Measurements from ENCODE around the gene KLHL40. TPM values are rescaled to one million over a fixed set of nuclear protein-coding genes. Genes with fewer than 3 reads are reported as not detected.

Gene KLHL40
- total RNA-seq, 1 experiment from 2014 or later: not detected

- H3K36me3 ChIP-seq (ENCODE audit: control insufficient read depth, insufficient read depth, low read length): no peaks in the 10 kb centered on the region
- no peaks in the 10 kb centered on the region for H3K4me1 ChIP-seq (ENCODE audit: control insufficient read depth, insufficient read depth, low read length)
- H3K27ac ChIP-seq (ENCODE audit: low read length): no peak overlapping the region
- no peak for DNase-seq (ENCODE audit: low read depth, low spot score)
- no TSS peak for BruUV-seq (replicated peaks)
- POLR2A ChIA-PET: no interaction called here
- no peaks in the 10 kb centered on the region for H3K9me3 ChIP-seq (ENCODE audit: control insufficient read depth, insufficient read depth, low read depth, low read length)
- no peaks in the 10 kb centered on the region for H3K27me3 ChIP-seq (ENCODE audit: control insufficient read depth, insufficient read depth, low read length)
- TF ChIP-seq REST (IDR thresholded peaks at IDR 0.05; ENCODE audit: insufficient read depth in 1 of 2, low read depth in 2 of 2, low read length in 1 of 2): no peak
- no peak for TF ChIP-seq SIN3A (IDR thresholded peaks at IDR 0.05; ENCODE audit: borderline replicate concordance, insufficient read depth, low read depth, low read length)
- no peak for TF ChIP-seq CTCF (IDR thresholded peaks at IDR 0.05)
- TF ChIP-seq TCF7L2 (IDR thresholded peaks at IDR 0.05; ENCODE audit: low read depth, low read length): no peak
- TF ChIP-seq POLR2AphosphoS5 (IDR thresholded peaks at IDR 0.05; ENCODE audit: low read depth, low read length): no peak
- H3K4me3 ChIP-seq (ENCODE audit: low read depth in 2 of 2, low read length in 2 of 2): no peak overlapping the region
- no peak for ATAC-seq
- in situ Hi-C loops (cut with HindIII; ENCODE audit: low pct_unique_long_range_greater_than_20kb, low sequenced_read_pairs): no loop called here
- intact Hi-C loops (cut with micrococcal nuclease; ENCODE audit: unreplicated experiment): no loop called here
- CTCF ChIA-PET: no interaction called here
These were observed 8.2 kb downstream of the KLHL40 start for GRCh38 chr3:42693530-42693930.

GRCh38 chr3:42694366-42694765, 9.0 kb downstream of the KLHL40 start:
- no TSS peak for BruUV-seq (replicated peaks)
- POLR2A ChIA-PET: no interaction called here
- Histone ChIP-seq H3K36me3 (ENCODE audit: control insufficient read depth, insufficient read depth, low read length) (no peaks in the 10 kb centered on the region), H3K4me3 (ENCODE audit: low read depth in 2 of 2, low read length in 2 of 2) (no peak overlapping the region), H3K27me3 (ENCODE audit: control insufficient read depth, insufficient read depth, low read length) (no peaks in the 10 kb centered on the region), H3K27ac (ENCODE audit: low read length) (no peak overlapping the region), H3K9me3 (ENCODE audit: control insufficient read depth, insufficient read depth, low read depth, low read length) (no peaks in the 10 kb centered on the region), H3K4me1 (ENCODE audit: control insufficient read depth, insufficient read depth, low read length) (no peaks in the 10 kb centered on the region)
- CTCF ChIA-PET: no interaction called here
- in situ Hi-C loops (cut with HindIII; ENCODE audit: low pct_unique_long_range_greater_than_20kb, low sequenced_read_pairs) (no loop called here), intact Hi-C loops (cut with micrococcal nuclease; ENCODE audit: unreplicated experiment) (no loop called here)
- ATAC-seq (no peak), DNase-seq (ENCODE audit: low read depth, low spot score) (no peak)
- TF ChIP-seq SIN3A (IDR thresholded peaks at IDR 0.05; ENCODE audit: borderline replicate concordance, insufficient read depth, low read depth, low read length): no peak
- TF ChIP-seq CTCF (IDR thresholded peaks at IDR 0.05): no peak
- TF ChIP-seq REST (IDR thresholded peaks at IDR 0.05; ENCODE audit: insufficient read depth in 1 of 2, low read depth in 2 of 2, low read length in 1 of 2): no peak
- no peak for TF ChIP-seq POLR2AphosphoS5 (IDR thresholded peaks at IDR 0.05; ENCODE audit: low read depth, low read length)
- TF ChIP-seq TCF7L2 (IDR thresholded peaks at IDR 0.05; ENCODE audit: low read depth, low read length): no peak

Measured in Panc1 (cell line).